NB4 (cell line): ENCODE results near the gene CMIP.

Source experiments
- MYC ChIP-seq: IDR thresholded peaks from 2 replicates; pipeline ENCODE4 v1.6.1; 2011; ENCODE audit warnings: low read depth, low read length
- POLR2A ChIP-seq: IDR thresholded peaks from 2 replicates; pipeline ENCODE4 v1.6.1; 2011; ENCODE audit warnings: mild to moderate bottlenecking; ENCODE audit not compliant: insufficient read length; ENCODE audit errors: extremely low read depth
- TF ChIP-seq, protein P1 (sequence below): IDR thresholded peaks from one replicate; pipeline ENCODE4 v1.5.1; 2012; ENCODE audit warnings: low read depth, low read length
- TF ChIP-seq, protein P2 (sequence below): IDR thresholded peaks from 2 replicates; pipeline ENCODE4 v1.6.1; 2011; ENCODE audit warnings: low read depth, low read length

DNA sequence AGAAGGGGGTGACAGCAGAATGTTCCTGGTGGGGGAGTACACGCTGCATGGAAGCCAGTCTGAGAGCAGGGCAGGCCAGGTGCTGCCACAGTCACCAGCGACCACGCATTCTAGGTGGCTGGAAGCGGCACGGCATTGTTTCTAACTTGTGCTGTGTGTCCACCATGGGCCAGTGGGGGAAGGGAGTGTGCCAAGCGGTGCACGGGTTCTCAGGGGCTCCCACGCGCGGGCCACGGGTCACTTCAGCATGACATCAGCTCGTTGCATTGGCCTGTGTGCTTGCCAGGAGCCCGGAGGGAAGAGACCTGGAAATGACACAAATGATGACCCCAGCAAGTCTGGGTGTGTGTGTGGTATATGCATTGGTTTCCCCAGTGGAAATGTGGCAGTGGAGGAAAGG is 169.6 kb downstream of the CMIP start:
- TF ChIP-seq, protein P1, sequence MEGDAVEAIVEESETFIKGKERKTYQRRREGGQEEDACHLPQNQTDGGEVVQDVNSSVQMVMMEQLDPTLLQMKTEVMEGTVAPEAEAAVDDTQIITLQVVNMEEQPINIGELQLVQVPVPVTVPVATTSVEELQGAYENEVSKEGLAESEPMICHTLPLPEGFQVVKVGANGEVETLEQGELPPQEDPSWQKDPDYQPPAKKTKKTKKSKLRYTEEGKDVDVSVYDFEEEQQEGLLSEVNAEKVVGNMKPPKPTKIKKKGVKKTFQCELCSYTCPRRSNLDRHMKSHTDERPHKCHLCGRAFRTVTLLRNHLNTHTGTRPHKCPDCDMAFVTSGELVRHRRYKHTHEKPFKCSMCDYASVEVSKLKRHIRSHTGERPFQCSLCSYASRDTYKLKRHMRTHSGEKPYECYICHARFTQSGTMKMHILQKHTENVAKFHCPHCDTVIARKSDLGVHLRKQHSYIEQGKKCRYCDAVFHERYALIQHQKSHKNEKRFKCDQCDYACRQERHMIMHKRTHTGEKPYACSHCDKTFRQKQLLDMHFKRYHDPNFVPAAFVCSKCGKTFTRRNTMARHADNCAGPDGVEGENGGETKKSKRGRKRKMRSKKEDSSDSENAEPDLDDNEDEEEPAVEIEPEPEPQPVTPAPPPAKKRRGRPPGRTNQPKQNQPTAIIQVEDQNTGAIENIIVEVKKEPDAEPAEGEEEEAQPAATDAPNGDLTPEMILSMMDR: no peak
- no peak for TF ChIP-seq POLR2A
- no peak for TF ChIP-seq MYC
- TF ChIP-seq, protein P2, sequence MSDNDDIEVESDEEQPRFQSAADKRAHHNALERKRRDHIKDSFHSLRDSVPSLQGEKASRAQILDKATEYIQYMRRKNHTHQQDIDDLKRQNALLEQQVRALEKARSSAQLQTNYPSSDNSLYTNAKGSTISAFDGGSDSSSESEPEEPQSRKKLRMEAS: no peak
